ENCODE data around the gene PPP2R2C.

DNA sequence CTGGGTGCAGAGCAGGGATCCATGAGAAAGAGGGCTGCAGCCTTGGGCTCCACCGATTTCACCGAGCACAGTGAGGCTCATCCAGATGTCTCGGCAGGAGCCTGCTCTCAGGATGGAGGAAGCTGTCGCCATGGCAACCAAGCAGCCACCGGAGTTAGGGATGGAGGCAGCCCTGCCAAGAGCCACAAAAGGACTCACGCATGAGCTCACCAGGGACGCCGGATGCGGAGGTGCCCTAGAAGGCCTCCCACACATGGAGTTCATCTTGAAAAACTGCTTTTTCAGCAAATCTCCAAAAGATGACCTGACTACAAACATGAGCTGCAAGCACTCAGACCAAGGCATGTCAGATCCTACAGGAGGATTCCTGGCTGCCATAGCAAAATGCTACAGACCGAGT, 112.0 kb downstream of the PPP2R2C start:
- TF ChIP-seq CTCF (conservative IDR thresholded peaks at IDR 0.05 in 1 of 2, IDR thresholded peaks at IDR 0.05 in 1 of 2; ENCODE audit: extremely low read depth in 1 of 2, insufficient read depth in 1 of 2, low read depth in 1 of 2, low read length in 2 of 2) (no peak), EZH2 (IDR thresholded peaks at IDR 0.05; ENCODE audit: borderline replicate concordance, low read length) (no peak)

Data from mammary epithelial cell (primary cell).